Natural killer cell (primary cell): ENCODE data around the gene VMAC. TPM values are rescaled to one million over a fixed set of nuclear protein-coding genes. Genes with fewer than 3 reads are reported as not detected.

ENCODE experiments used
- ATAC-seq, 3 donors: fragments of 150-1000 bp in 2 of 3; fragments of 200-7000 bp in 1 of 3; cut with Tn5 transposase; 1 replicate in 1 of 3; 2 replicates in 2 of 3; pipeline ENCODE4 v1.10.0; 2021; ENCODE audit warnings: mild to moderate bottlenecking in 2 of 3, moderate library complexity in 2 of 3
- DNase-seq, 2 donors: peaks; one replicate each; pipeline versions ENCODE4 v3.0.0 to v3.0.0-alpha.2; 2013 to 2021; ENCODE audit warnings: mixed read lengths in 1 of 2
- H3K27ac ChIP-seq: one replicate; pipeline ENCODE4 v1.5.1; 2013; ENCODE audit warnings: mild to moderate bottlenecking, low read length
- H3K27me3 ChIP-seq: one replicate; pipeline ENCODE4 v1.6.1; 2013; ENCODE audit warnings: low read length; ENCODE audit not compliant: control insufficient read depth, insufficient read depth
- H3K36me3 ChIP-seq: one replicate; pipeline ENCODE4 v1.6.1; 2013; ENCODE audit warnings: low read length; ENCODE audit not compliant: control insufficient read depth, insufficient read depth
- H3K4me1 ChIP-seq: one replicate; pipeline ENCODE4 v1.6.1; 2013; ENCODE audit warnings: low read length; ENCODE audit not compliant: control insufficient read depth, insufficient read depth
- H3K4me3 ChIP-seq: one replicate; pipeline ENCODE4 v1.5.1; 2013; ENCODE audit warnings: low read length
- H3K9me3 ChIP-seq: one replicate; pipeline ENCODE4 v1.6.1; 2013; ENCODE audit warnings: low read length; ENCODE audit not compliant: control insufficient read depth, insufficient read depth
- H3K27ac Mint-ChIP-seq, 2 donors: one replicate each; pipeline ENCODE4 v1.8.0; 2022; ENCODE audit warnings: mild to moderate bottlenecking in 2 of 2, mixed read lengths in 2 of 2, moderate library complexity in 1 of 2
- H3K27me3 Mint-ChIP-seq, 2 donors: one replicate each; pipeline ENCODE4 v1.8.0; 2022; ENCODE audit warnings: low read depth in 2 of 2, mixed read lengths in 2 of 2
- H3K36me3 Mint-ChIP-seq: one replicate; pipeline ENCODE4 v1.8.0; 2022; ENCODE audit warnings: mixed read lengths
- H3K4me1 Mint-ChIP-seq, 2 donors: one replicate each; pipeline ENCODE4 v1.8.0; 2022; ENCODE audit warnings: mixed read lengths in 2 of 2
- H3K4me3 Mint-ChIP-seq: one replicate; pipeline ENCODE4 v1.8.0; 2022; ENCODE audit warnings: mild to moderate bottlenecking, moderate library complexity, mixed read lengths
- H3K9me3 Mint-ChIP-seq, 2 donors: one replicate each; pipeline ENCODE4 v1.8.0; 2022; ENCODE audit warnings: mixed read lengths in 2 of 2
- CTCF ChIP-seq: fragments of 200-600 bp; IDR thresholded peaks from one replicate; pipeline ENCODE4 v1.8.0; 2022; ENCODE audit warnings: antibody characterized with exemption
- WGBS: methylation state at CpG from one replicate; pipeline ENCODE4 v1.1.7; 2013; ENCODE audit warnings: missing lambda C conversion rate; ENCODE audit not compliant: insufficient coverage; 5-methylcytosine and 5-hydroxymethylcytosine counted together
- intact Hi-C: fragments of 100-400 bp; cut with micrococcal nuclease; formaldehyde crosslinking; loops from one replicate; pipeline ENCODE4 v1.14.2; 2022
- total RNA-seq, 4 donors: library from RNA; stranded (reverse); fragments of 120-200 nt in 1 of 4; gene quantifications; one replicate each; pipeline versions ENCODE4 v1.2.3 to v1.2.4, GENCODE V29; 2013 to 2022

VMAC gene
- total RNA-seq, 3 donors from 2014 or later (not counting 1 experiment from before 2014, with no cell fraction given): 21.1 to 26.3 (median 24.2) TPM

GRCh38 chr19:5932609-5933262 is 28.1 kb downstream of the VMAC start:
- WGBS: 98% methylated on average over 21 of the region's 21 CpGs
- Histone ChIP-seq H3K27ac (no peak overlapping the region), H3K27me3 (no peaks in the 10 kb centered on the region), H3K36me3 (peaks cover 73% of the 10 kb centered on the region), H3K4me1 (no peaks in the 10 kb centered on the region), H3K9me3 (no peaks in the 10 kb centered on the region), H3K4me3 (no peak overlapping the region)
- H3K27ac Mint-ChIP-seq: no peak overlapping the region
- intact Hi-C loops: no loop called here
- H3K36me3 Mint-ChIP-seq: peaks cover 13% of the 10 kb centered on the region
- TF ChIP-seq CTCF: no peak
- no peaks in the 10 kb centered on the region for H3K27me3 Mint-ChIP-seq
- ATAC-seq: no peak
- peaks cover 4 to 7% of the 10 kb centered on the region in 2 donors for H3K4me1 Mint-ChIP-seq
- DNase-seq: no peak
- no peak overlapping the region for H3K4me3 Mint-ChIP-seq
- H3K9me3 Mint-ChIP-seq: no peaks in the 10 kb centered on the region

GRCh38 chr19:5933391-5934068 is 28.9 kb downstream of the VMAC start:
- no peak for TF ChIP-seq CTCF
- Histone ChIP-seq H3K27ac (no peak overlapping the region), H3K4me1 (no peaks in the 10 kb centered on the region), H3K27me3 (no peaks in the 10 kb centered on the region), H3K9me3 (no peaks in the 10 kb centered on the region), H3K36me3 (peaks cover 65% of the 10 kb centered on the region), H3K4me3 (no peak overlapping the region)
- H3K27me3 Mint-ChIP-seq: no peaks in the 10 kb centered on the region
- 97% methylated on average over 20 of the region's 20 CpGs for WGBS
- peaks cover 4 to 7% of the 10 kb centered on the region in 2 donors for H3K4me1 Mint-ChIP-seq
- H3K4me3 Mint-ChIP-seq: no peak overlapping the region
- H3K9me3 Mint-ChIP-seq: no peaks in the 10 kb centered on the region
- intact Hi-C loops: no loop called here
- H3K27ac Mint-ChIP-seq: no peak overlapping the region
- DNase-seq: no peak
- peaks cover 5% of the 10 kb centered on the region for H3K36me3 Mint-ChIP-seq
- ATAC-seq: no peak

- Mint-ChIP-seq H3K4me1 (peaks cover 4 to 7% of the 10 kb centered on the region in 2 donors), H3K27me3 (no peaks in the 10 kb centered on the region), H3K9me3 (no peaks in the 10 kb centered on the region), H3K36me3 (no peaks in the 10 kb centered on the region), H3K27ac (no peak overlapping the region), H3K4me3 (no peak overlapping the region)
- WGBS: 94% methylated on average over 5 of the region's 5 CpGs
- no peak overlapping the region for H3K27ac ChIP-seq
- H3K4me3 ChIP-seq: no peak overlapping the region
- H3K36me3 ChIP-seq: peaks cover 61% of the 10 kb centered on the region
- DNase-seq (no peak), ATAC-seq (no peak)
- TF ChIP-seq CTCF: no peak
- no peaks in the 10 kb centered on the region for H3K27me3 ChIP-seq
- H3K4me1 ChIP-seq: no peaks in the 10 kb centered on the region
- no peaks in the 10 kb centered on the region for H3K9me3 ChIP-seq
- intact Hi-C loops: no loop called here
Measured at GRCh38 chr19:5934069-5934401, 29.4 kb downstream of the VMAC start.
